OCI-LY3 (cell line): Measurements from ENCODE around the gene ZSCAN10.

Experiments used
- H2AFZ ChIP-seq: fragments of 200-600, 300-600 bp; shearing (Covaris generic); 2 replicates; pipeline ENCODE4 v1.6.0; 2014; ENCODE audit warnings: antibody characterized with exemption, low read depth, low read length
- H3K27ac ChIP-seq: fragments of 200-600, 300-600 bp; sonication (generic); 2 replicates; pipeline ENCODE4 v1.5.1; 2014; ENCODE audit warnings: mild to moderate bottlenecking, low read length, moderate library complexity, mixed read lengths
- H3K27me3 ChIP-seq: fragments of 200-600, 300-600 bp; sonication (generic); 2 replicates; pipeline ENCODE4 v1.6.1; 2014; ENCODE audit warnings: low read depth, low read length, mixed read lengths
- H3K36me3 ChIP-seq: fragments of 200-600, 300-600 bp; sonication (generic); replicated peaks from 2 replicates; pipeline ENCODE3; 2014; ENCODE audit warnings: low read depth, low read length, mixed read lengths
- H3K4me1 ChIP-seq: fragments of 300-600, 200-600 bp; sonication (generic); 2 replicates; pipeline ENCODE4 v1.6.1; 2014; ENCODE audit warnings: low read length, mixed read lengths
- H3K4me2 ChIP-seq: fragments of 200-600, 300-600 bp; sonication (generic); 2 replicates; pipeline ENCODE4 v1.6.1; 2014; ENCODE audit warnings: low read length, mixed read lengths
- H3K4me3 ChIP-seq: fragments of 300-600, 200-600 bp; sonication (generic); 2 replicates; pipeline ENCODE4 v1.5.1; 2014; ENCODE audit warnings: antibody characterized with exemption, mild to moderate bottlenecking, low read length, moderate library complexity
- H3K79me2 ChIP-seq: fragments of 300-600, 200-600 bp; shearing (Covaris generic); 2 replicates; pipeline ENCODE4 v1.6.1; 2014; ENCODE audit warnings: mild to moderate bottlenecking, low read length, mixed read lengths
- H3K9ac ChIP-seq: fragments of 300-600, 200-600 bp; shearing (Covaris generic); 2 replicates; pipeline ENCODE4 v1.6.0; 2014; ENCODE audit warnings: mild to moderate bottlenecking, low read length, moderate library complexity
- H3K9me3 ChIP-seq: fragments of 200-600, 300-600 bp; shearing (Covaris generic); 2 replicates; pipeline ENCODE4 v1.6.1; 2014; ENCODE audit warnings: low read length, mixed read lengths; ENCODE audit not compliant: insufficient read depth
- H4K20me1 ChIP-seq: fragments of 200-600, 300-600 bp; sonication (generic); 2 replicates; pipeline ENCODE4 v1.6.1; 2016; ENCODE audit warnings: low read length, mixed read lengths; ENCODE audit not compliant: insufficient read depth
- CTCF ChIP-seq: fragments of 200-600, 300-600 bp; sonication (generic); IDR thresholded peaks from 2 replicates; pipeline ENCODE4 v1.5.1; 2014; ENCODE audit warnings: antibody characterized with exemption, low read length, low read depth
- EZH2phosphoT487 ChIP-seq: fragments of 200-600 bp; shearing (Covaris generic); IDR thresholded peaks from 2 replicates; pipeline ENCODE4 v1.6.1; 2018; ENCODE audit warnings: antibody characterized with exemption, mixed run types, low read depth

ZSCAN10 gene

DNA sequence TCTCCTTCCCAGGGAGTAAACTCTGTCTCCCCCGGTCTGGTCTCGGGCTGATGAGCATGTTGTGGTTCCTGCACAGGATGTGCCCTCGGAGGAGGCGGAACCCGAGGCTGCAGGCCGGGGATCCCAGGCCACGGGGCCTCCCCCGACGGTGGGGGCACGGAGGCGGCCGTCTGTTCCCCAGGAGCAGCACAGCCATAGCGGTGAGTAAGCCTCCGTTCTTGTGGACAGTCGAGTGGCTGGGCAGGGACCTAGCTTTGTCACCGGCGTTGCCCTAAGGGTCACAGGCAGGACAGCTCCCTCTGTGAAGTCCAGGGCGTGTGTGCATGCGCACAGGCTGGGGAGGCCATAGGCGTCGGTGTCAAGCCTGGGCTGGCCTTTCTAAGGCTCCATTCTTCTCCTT, 39.2 kb upstream of the ZSCAN10 start:
- H3K9me3 ChIP-seq, result no peaks in the 10 kb centered on the region
- H3K4me2 ChIP-seq, result no peak overlapping the region
- H3K9ac ChIP-seq, result no peak overlapping the region
- TF ChIP-seq EZH2phosphoT487, result no peak
- TF ChIP-seq CTCF, result no peak
- H3K4me1 ChIP-seq, result peaks cover 6% of the 10 kb centered on the region
- H4K20me1 ChIP-seq, result no peaks in the 10 kb centered on the region
- no peak overlapping the region for H3K4me3 ChIP-seq
- H2AFZ ChIP-seq, result no peak overlapping the region
- H3K27ac ChIP-seq, result no peak overlapping the region
- H3K27me3 ChIP-seq, result no peaks in the 10 kb centered on the region
- H3K36me3 ChIP-seq, result no peaks in the 10 kb centered on the region
- peaks cover 22% of the 10 kb centered on the region for H3K79me2 ChIP-seq

GRCh38 chr16:3137267-3137666, 38.2 kb upstream of the ZSCAN10 start:
- Histone ChIP-seq H3K36me3 (peaks cover 7% of the 10 kb centered on the region), H3K27me3 (no peaks in the 10 kb centered on the region), H3K9me3 (no peaks in the 10 kb centered on the region), H3K27ac (no peak overlapping the region), H3K4me1 (peaks cover 10% of the 10 kb centered on the region), H3K79me2 (peaks cover 32% of the 10 kb centered on the region), H3K9ac (no peak overlapping the region), H3K4me2 (no peak overlapping the region), H3K4me3 (no peak overlapping the region), H4K20me1 (no peaks in the 10 kb centered on the region), H2AFZ (no peak overlapping the region)
- TF ChIP-seq EZH2phosphoT487, result no peak
- no peak for TF ChIP-seq CTCF

DNA sequence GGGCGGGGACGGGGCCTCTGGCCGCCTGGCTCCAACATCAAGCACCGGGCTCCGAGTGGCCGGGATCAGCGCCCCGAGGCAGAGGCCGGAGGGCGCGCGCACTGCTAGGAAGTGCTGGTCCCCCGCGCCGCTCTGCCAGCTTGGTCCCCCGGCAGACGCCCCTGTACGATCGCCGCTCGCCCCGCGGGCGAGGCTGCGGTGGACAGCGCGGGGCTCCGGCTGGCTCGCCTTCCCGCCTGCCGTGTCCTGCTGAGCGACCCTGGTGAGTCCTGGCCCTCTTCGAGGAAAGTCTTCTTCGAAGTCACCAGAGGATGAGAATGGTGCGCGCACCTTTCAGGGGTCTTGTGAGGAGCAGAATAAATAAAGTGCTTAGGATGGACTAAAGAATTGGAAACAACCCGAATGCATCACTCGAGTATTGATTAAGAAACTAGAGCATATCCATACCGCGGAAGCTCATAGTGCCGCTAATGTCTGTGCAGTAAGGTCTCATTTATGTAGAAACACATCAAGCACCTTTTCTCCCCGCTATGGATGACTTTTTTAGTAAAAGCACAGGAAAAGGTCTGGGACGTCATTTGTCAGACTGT, 36.1 kb upstream of the ZSCAN10 start:
- no peak for TF ChIP-seq CTCF
- no peak for TF ChIP-seq EZH2phosphoT487
- H3K9ac ChIP-seq, result peak overlapping the region; percentile 86
- H3K4me3 ChIP-seq, result peak overlapping the region; percentile 95
- peaks cover 10% of the 10 kb centered on the region for H3K4me1 ChIP-seq
- H3K9me3 ChIP-seq, result no peaks in the 10 kb centered on the region
- H3K4me2 ChIP-seq, result peak overlapping the region; percentile 95
- no peaks in the 10 kb centered on the region for H3K27me3 ChIP-seq
- H3K79me2 ChIP-seq, result peaks cover 40% of the 10 kb centered on the region
- peak overlapping the region; percentile 54 for H3K27ac ChIP-seq
- H3K36me3 ChIP-seq, result peaks cover 10% of the 10 kb centered on the region
- peak overlapping the region; percentile 76 for H2AFZ ChIP-seq
- H4K20me1 ChIP-seq, result no peaks in the 10 kb centered on the region

DNA sequence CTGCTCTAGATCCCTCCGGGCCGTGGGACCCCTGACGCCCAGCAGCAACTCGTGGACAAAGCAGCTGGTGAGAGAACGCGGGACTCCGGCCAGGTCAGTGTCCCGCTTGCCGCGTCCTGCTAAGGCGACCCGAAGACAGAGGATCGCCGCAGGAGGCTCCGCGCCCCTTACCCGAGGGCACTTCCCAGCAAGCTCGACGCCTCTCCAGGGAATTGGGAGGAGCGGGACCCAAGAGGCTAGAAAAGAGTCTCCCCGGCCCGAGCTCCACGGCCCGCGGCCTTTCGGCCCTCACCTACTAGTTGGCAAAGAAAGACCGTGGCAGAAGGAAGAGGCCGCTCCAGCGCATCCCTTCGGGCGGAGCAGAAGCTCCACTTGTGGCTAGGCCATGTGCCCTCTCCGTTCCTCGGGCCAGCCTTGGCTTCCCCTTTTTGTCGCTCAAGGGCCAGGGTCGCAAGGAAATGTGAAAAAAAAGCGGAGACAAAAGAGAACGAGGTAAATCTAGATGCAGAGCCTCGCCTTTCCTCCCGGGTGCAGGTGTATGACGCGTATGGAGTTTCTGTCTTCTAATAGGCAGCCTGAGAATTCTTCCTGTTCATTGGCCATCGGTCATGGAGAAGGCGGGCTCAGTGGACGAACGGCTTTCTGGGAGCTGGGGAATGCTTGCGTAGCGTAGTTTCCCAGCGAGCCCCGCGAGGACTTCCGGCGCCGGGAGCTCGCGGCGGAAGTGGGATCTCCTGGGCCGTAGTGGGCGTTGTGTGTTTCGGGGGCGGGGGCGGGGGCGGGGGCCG, 35.4 kb upstream of the ZSCAN10 start, which contains the start of gene ZNF213:
TSS of gene ZNF213 (plus strand) at position 692 of the 788 bp plus-strand sequence. CDS start 2,252 bp downstream, outside the sequence.
- Histone ChIP-seq H3K79me2 (peaks cover 40% of the 10 kb centered on the region), H4K20me1 (no peaks in the 10 kb centered on the region), H2AFZ (peak within 1 kb of the TSS; percentile 76), H3K4me2 (peak within 1 kb of the TSS; percentile 100), H3K9me3 (no peaks in the 10 kb centered on the region), H3K4me3 (peak within 1 kb of the TSS; percentile 95), H3K27me3 (no peaks in the 10 kb centered on the region), H3K4me1 (peaks cover 14% of the 10 kb centered on the region), H3K27ac (peak within 1 kb of the TSS; percentile 68), H3K9ac (peak within 1 kb of the TSS; percentile 94), H3K36me3 (peaks cover 10% of the 10 kb centered on the region)
- TF ChIP-seq EZH2phosphoT487, result no peak
- no peak for TF ChIP-seq CTCF
